Smooth muscle cell (in vitro differentiated cells): Measurements from ENCODE around the gene ABLIM3. TPM values are rescaled to one million over a fixed set of nuclear protein-coding genes. Genes with fewer than 3 reads are reported as not detected.

ENCODE experiments used
- DNase-seq: peaks from one replicate; lab custom pipeline; 2025; ENCODE audit not compliant: unreplicated experiment; lab: John Stamatoyannopoulos, UW
- H2AFZ ChIP-seq: fragments of 200-600 bp; sonication (generic); 2 replicates; pipeline ENCODE4 v1.6.0; 2016; ENCODE audit warnings: antibody characterized with exemption, low read depth, mild to moderate bottlenecking
- H3F3A ChIP-seq: fragments of 200-600 bp; sonication (generic); 2 replicates; pipeline ENCODE4 v1.6.0; 2017; ENCODE audit warnings: antibody characterized with exemption, low read depth
- H3K27ac ChIP-seq: fragments of 200-600 bp; sonication (generic); 2 replicates; pipeline ENCODE4 v1.5.1; 2016; ENCODE audit warnings: low read depth, mild to moderate bottlenecking
- H3K27me3 ChIP-seq: fragments of 200-600 bp; sonication (generic); 2 replicates; pipeline ENCODE4 v1.6.1; 2016; ENCODE audit warnings: low read depth, mild to moderate bottlenecking
- H3K36me3 ChIP-seq: fragments of 200-600 bp; sonication (generic); 2 replicates; pipeline ENCODE4 v1.5.1; 2016; ENCODE audit warnings: low read depth
- H3K4me1 ChIP-seq: fragments of 200-600 bp; sonication (generic); 2 replicates; pipeline ENCODE4 v1.5.1; 2016; ENCODE audit warnings: low read depth
- H3K4me2 ChIP-seq: fragments of 200-600 bp; sonication (generic); 2 replicates; pipeline ENCODE4 v1.6.0; 2016; ENCODE audit warnings: mild to moderate bottlenecking
- H3K4me3 ChIP-seq: fragments of 200-600 bp; sonication (generic); 2 replicates; pipeline ENCODE4 v1.5.1; 2016; ENCODE audit warnings: mild to moderate bottlenecking
- H3K79me2 ChIP-seq: fragments of 200-600 bp; sonication (generic); 2 replicates; pipeline ENCODE4 v1.6.0; 2016; ENCODE audit warnings: low read depth, mild to moderate bottlenecking
- H3K9ac ChIP-seq: fragments of 200-600 bp; sonication (generic); 2 replicates; pipeline ENCODE4 v1.6.0; 2016; ENCODE audit warnings: low read depth
- H3K9me3 ChIP-seq: fragments of 200-600 bp; sonication (generic); replicated peaks from 2 replicates; pipeline ENCODE4 v1.5.1; 2016; ENCODE audit warnings: low read depth
- H4K20me1 ChIP-seq: fragments of 200-600 bp; sonication (generic); 2 replicates; pipeline ENCODE4 v1.6.0; 2016; ENCODE audit warnings: low read depth
- WGBS: methylation state at CpG from one replicate; pipeline ENCODE4 v1.1.7; 2016; ENCODE audit warnings: low lambda C conversion rate; 5-methylcytosine and 5-hydroxymethylcytosine counted together
- polyA plus RNA-seq: library from polyadenylated mRNA; unstranded; fragments of >200 nt; fragmentation: Nextera tagmentation; extraction: Ambion mirVana; gene quantifications from 2 replicates; pipeline ENCODE4 v1.2.1, GENCODE V29; 2016
- total RNA-seq: library from RNA; depleted of rRNA; stranded (reverse); fragments of >200 nt; gene quantifications from 2 replicates; pipeline ENCODE4 v1.2.3, GENCODE V29; 2014
- TF ChIP-seq, protein P1 (sequence below): fragments of 200-600 bp; sonication (generic); IDR thresholded peaks from 2 replicates; pipeline ENCODE4 v1.5.1; 2017; ENCODE audit warnings: borderline replicate concordance, mild to moderate bottlenecking, antibody characterized with exemption; ENCODE audit not compliant: insufficient read depth, poor library complexity, severe bottlenecking

Gene ABLIM3
- total and polyA plus RNA-seq, 2 experiments from 2014 or later, result 2.6 to 6.8 TPM

DNA sequence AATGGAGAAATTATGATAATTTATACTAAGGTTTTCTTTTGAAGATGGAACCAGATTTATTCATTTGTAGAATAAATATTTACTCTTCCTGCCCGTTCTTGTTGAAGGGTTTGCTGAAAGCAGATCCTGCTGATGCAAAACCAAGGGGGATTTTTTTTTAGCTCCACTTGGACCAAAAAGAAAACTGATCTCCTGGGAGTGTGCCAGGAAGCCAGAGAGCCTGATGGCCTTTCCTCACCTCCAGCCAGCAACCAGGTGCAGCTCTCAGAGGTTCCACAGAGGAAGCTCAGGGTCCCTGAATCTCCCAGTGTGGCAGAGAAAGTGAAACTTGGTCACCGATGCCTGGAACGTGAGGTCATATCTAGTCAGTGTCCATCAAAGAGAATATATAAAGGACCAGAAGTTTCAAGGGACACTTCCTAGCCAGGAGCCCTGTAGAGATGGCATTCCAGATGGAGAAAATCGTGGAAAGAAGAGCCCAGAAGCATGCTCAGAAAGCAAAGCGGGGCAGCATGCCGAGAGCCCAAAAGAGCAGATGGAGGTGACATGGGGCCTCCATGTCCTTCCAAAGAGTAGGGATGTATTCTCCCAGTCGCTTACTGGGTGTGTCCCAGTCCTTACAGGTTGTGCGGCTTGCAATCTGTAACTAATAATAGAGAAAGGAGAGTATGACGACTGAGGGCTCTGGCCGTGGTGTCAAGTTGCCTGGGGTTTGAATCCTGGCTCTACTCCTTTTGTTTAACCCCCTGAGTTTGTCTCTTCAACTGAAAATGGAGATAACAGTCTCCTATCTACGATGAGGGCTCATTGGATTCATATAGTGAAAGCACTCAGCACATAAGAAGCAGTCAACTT, 142.6 kb downstream of the ABLIM3 start:
- no peak overlapping the region for H3K27ac ChIP-seq
- H3K9ac ChIP-seq, result no peak overlapping the region
- no peaks in the 10 kb centered on the region for H4K20me1 ChIP-seq
- H3K4me2 ChIP-seq, result no peak overlapping the region
- DNase-seq, result no peak
- no peaks in the 10 kb centered on the region for H3K9me3 ChIP-seq
- H3F3A ChIP-seq, result no peaks in the 10 kb centered on the region
- no peak overlapping the region for H2AFZ ChIP-seq
- no peaks in the 10 kb centered on the region for H3K79me2 ChIP-seq
- no peaks in the 10 kb centered on the region for H3K36me3 ChIP-seq
- 87% methylated on average over 11 of the region's 11 CpGs for WGBS
- H3K27me3 ChIP-seq, result no peaks in the 10 kb centered on the region
- no peaks in the 10 kb centered on the region for H3K4me1 ChIP-seq
- H3K4me3 ChIP-seq, result no peak overlapping the region
- TF ChIP-seq, protein P1, sequence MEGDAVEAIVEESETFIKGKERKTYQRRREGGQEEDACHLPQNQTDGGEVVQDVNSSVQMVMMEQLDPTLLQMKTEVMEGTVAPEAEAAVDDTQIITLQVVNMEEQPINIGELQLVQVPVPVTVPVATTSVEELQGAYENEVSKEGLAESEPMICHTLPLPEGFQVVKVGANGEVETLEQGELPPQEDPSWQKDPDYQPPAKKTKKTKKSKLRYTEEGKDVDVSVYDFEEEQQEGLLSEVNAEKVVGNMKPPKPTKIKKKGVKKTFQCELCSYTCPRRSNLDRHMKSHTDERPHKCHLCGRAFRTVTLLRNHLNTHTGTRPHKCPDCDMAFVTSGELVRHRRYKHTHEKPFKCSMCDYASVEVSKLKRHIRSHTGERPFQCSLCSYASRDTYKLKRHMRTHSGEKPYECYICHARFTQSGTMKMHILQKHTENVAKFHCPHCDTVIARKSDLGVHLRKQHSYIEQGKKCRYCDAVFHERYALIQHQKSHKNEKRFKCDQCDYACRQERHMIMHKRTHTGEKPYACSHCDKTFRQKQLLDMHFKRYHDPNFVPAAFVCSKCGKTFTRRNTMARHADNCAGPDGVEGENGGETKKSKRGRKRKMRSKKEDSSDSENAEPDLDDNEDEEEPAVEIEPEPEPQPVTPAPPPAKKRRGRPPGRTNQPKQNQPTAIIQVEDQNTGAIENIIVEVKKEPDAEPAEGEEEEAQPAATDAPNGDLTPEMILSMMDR, result no peak

DNA sequence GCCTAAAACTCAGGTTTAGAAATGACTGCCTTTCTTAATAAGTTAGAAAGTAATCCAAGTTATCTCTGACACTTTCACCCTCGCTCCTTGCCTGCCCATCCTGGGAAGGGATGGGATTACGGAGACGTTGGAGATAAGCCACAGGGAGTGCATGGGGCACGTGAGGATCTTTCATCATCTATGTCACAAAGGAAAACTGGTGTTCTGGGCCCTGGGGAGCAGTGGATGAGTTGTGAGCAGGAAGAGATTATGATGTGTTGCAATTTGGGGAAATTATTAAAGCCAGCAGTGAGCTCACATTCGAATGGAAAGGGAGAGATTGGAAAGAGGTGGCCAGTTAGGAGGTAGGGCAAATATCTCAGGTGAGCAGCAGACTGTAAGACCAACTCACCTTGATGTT, 143.2 kb downstream of the ABLIM3 start:
- H4K20me1 ChIP-seq, result no peaks in the 10 kb centered on the region
- no peaks in the 10 kb centered on the region for H3K9me3 ChIP-seq
- no peaks in the 10 kb centered on the region for H3F3A ChIP-seq
- no peaks in the 10 kb centered on the region for H3K36me3 ChIP-seq
- no peak overlapping the region for H2AFZ ChIP-seq
- no peak overlapping the region for H3K4me3 ChIP-seq
- H3K4me2 ChIP-seq, result no peak overlapping the region
- no peak for DNase-seq
- no peaks in the 10 kb centered on the region for H3K27me3 ChIP-seq
- no peaks in the 10 kb centered on the region for H3K4me1 ChIP-seq
- TF ChIP-seq, protein P1, result no peak
- no peak overlapping the region for H3K9ac ChIP-seq
- no peaks in the 10 kb centered on the region for H3K79me2 ChIP-seq
- WGBS, result 50% methylated on average over 5 of the region's 5 CpGs
- no peak overlapping the region for H3K27ac ChIP-seq

DNA sequence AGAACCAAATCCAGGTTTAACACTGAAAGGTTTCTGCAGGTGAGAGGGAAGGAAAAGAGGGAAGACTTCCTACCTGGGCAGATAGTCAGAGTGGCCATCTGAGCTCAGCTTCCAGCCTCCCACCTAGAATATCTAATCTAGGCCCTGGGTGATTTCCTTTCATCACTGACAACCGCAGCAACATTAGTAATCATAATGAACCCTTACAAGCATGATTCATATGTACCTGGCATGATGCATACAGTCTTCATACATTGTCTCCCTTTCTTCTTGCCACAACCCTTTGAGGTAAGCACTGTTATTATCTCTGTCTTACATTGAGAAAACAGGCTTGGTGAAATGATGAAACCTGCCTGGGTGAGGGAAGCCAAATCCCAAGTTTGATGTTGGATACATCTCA, 143.9 kb downstream of the ABLIM3 start:
- no peak for DNase-seq
- no peak overlapping the region for H3K27ac ChIP-seq
- TF ChIP-seq, protein P1, result no peak
- H3K79me2 ChIP-seq, result no peaks in the 10 kb centered on the region
- H3K27me3 ChIP-seq, result no peaks in the 10 kb centered on the region
- no peak overlapping the region for H2AFZ ChIP-seq
- H3K4me1 ChIP-seq, result no peaks in the 10 kb centered on the region
- H3K9ac ChIP-seq, result no peak overlapping the region
- H3K4me2 ChIP-seq, result no peak overlapping the region
- H3K4me3 ChIP-seq, result no peak overlapping the region
- no peaks in the 10 kb centered on the region for H4K20me1 ChIP-seq
- 89% methylated on average over 1 of the region's 1 CpG for WGBS
- H3K36me3 ChIP-seq, result no peaks in the 10 kb centered on the region
- H3F3A ChIP-seq, result no peaks in the 10 kb centered on the region
- H3K9me3 ChIP-seq, result no peaks in the 10 kb centered on the region

DNA sequence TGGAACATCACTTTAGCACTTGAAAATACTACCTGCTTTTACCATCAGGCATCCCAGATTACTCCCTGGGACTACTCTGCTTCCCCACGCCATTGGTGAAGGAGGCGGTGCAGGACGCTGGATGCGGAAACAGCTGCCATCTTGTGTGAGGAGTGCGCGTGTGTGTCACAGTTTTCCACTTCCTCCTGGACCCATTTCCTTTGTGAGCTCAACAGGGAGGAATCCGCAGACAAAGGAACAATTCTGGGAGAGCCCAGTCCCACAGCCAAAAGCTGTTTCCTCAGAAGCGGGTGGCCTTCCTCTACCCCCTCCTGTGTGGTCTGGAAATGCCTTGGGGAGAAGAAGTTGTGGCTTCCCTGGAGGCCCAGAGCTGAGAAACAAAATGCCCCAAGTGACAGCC, 147.1 kb downstream of the ABLIM3 start:
- H3K4me2 ChIP-seq, result no peak overlapping the region
- no peaks in the 10 kb centered on the region for H3K79me2 ChIP-seq
- no peak overlapping the region for H2AFZ ChIP-seq
- 93% methylated on average over 8 of the region's 8 CpGs for WGBS
- no peaks in the 10 kb centered on the region for H3K27me3 ChIP-seq
- no peaks in the 10 kb centered on the region for H3K4me1 ChIP-seq
- no peaks in the 10 kb centered on the region for H3K36me3 ChIP-seq
- no peaks in the 10 kb centered on the region for H3F3A ChIP-seq
- H3K27ac ChIP-seq, result no peak overlapping the region
- H3K4me3 ChIP-seq, result no peak overlapping the region
- DNase-seq, result no peak
- no peaks in the 10 kb centered on the region for H4K20me1 ChIP-seq
- no peak overlapping the region for H3K9ac ChIP-seq
- TF ChIP-seq, protein P1, result no peak
- H3K9me3 ChIP-seq, result no peaks in the 10 kb centered on the region
